ENCODE data around the gene STAC. TPM values are rescaled to one million over a fixed set of nuclear protein-coding genes. Genes with fewer than 3 reads are reported as not detected.
"Not testable (repeated sequence)": the region's sequence is repeated elsewhere in the genome, so short reads cannot be mapped to it uniquely, and the experiment has no call there.

The STAC gene
- total RNA-seq, 1 donor from 2014 or later = 0.30 TPM

- H3K4me1 ChIP-seq = no peaks in the 10 kb centered on the region
- H3K27me3 ChIP-seq (ENCODE audit: low read depth) = no peaks in the 10 kb centered on the region
- H3K27ac ChIP-seq (replicated peaks) = no peak overlapping the region
- no peak for TF ChIP-seq CTCF (IDR thresholded peaks at IDR 0.05; ENCODE audit: borderline replicate concordance)
- intact Hi-C loops (cut with micrococcal nuclease) = no loop called here
- DNase-seq = no peak
- H3K4me3 ChIP-seq = no peak overlapping the region
- no peaks in the 10 kb centered on the region for H3K9me3 ChIP-seq (replicated peaks)
- H3K36me3 ChIP-seq = no peaks in the 10 kb centered on the region
Observed at GRCh38 chr3:36446276-36446675, 66.0 kb downstream of the STAC start.

- Histone ChIP-seq H3K9me3 (replicated peaks) (no peaks in the 10 kb centered on the region), H3K4me3 (no peak overlapping the region), H3K36me3 (no peaks in the 10 kb centered on the region), H3K4me1 (no peaks in the 10 kb centered on the region), H3K27me3 (ENCODE audit: low read depth) (no peaks in the 10 kb centered on the region), H3K27ac (replicated peaks) (no peak overlapping the region)
- DNase-seq = no peak
- no peak for TF ChIP-seq CTCF (IDR thresholded peaks at IDR 0.05; ENCODE audit: borderline replicate concordance)
- intact Hi-C loops (cut with micrococcal nuclease) = no loop called here
Observed at GRCh38 chr3:36447061-36447460, 66.8 kb downstream of the STAC start.

DNA sequence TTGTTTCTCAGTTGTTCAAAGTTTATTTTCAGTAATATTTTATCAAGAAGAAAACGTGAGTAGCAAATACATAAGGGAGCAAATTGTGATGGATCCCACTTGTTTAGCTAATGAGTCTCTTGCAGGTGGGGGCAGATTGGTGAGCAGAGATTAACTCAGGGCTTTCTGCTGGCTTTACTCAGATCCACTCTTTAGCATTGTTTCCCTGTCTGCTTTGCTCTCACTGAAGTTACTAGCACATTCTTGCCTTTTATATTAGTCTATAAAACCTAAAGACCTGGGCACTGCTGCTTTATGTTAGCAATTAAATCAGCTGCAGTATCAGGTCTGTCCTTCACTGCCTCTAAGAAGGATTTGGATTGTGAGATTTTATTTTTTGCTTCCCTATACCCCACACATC, 71.5 kb downstream of the STAC start:
- no peaks in the 10 kb centered on the region for H3K27me3 ChIP-seq (ENCODE audit: low read depth)
- H3K27ac ChIP-seq (replicated peaks) = no peak overlapping the region
- H3K4me3 ChIP-seq = no peak overlapping the region
- no peaks in the 10 kb centered on the region for H3K9me3 ChIP-seq (replicated peaks)
- DNase-seq = no peak
- intact Hi-C loops (cut with micrococcal nuclease) = no loop called here
- no peak for TF ChIP-seq CTCF (IDR thresholded peaks at IDR 0.05; ENCODE audit: borderline replicate concordance)
- no peaks in the 10 kb centered on the region for H3K36me3 ChIP-seq
- H3K4me1 ChIP-seq = peaks cover 10% of the 10 kb centered on the region

DNA sequence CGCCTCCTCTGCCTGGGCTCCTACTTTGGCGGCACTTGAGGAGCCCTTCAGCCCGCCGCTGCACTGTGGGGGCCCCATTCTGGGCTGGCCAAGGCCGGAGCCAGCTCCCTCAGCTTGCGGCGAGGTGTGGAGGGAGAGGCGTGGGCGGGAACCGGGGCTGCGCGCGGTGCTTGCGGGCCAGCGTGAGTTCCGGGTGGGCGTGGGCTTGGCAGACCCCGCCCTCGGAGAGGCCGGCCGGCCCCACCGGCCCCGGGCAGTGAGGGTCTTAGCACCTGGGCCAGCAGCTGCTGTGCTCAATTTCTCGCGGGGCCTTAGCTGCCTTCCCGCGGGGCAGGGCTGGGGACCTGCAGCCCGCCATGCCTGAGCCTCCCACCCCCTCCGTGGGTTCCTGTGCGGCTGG, 72.9 kb downstream of the STAC start:
- intact Hi-C loops (cut with micrococcal nuclease) = not testable (repeated sequence)

GRCh38 chr3:36453896-36454295, 73.6 kb downstream of the STAC start:
- H3K27ac ChIP-seq (replicated peaks); H3K36me3 ChIP-seq; H3K4me1 ChIP-seq; H3K9me3 ChIP-seq (replicated peaks); intact Hi-C loops (cut with micrococcal nuclease); H3K27me3 ChIP-seq (ENCODE audit: low read depth); H3K4me3 ChIP-seq; DNase-seq: not testable (repeated sequence)

More for the DNA sequence above, 72.9 kb downstream of the STAC start:
- not testable (repeated sequence) for H3K27ac ChIP-seq (replicated peaks); H3K4me3 ChIP-seq; H3K27me3 ChIP-seq (ENCODE audit: low read depth); H3K9me3 ChIP-seq (replicated peaks); DNase-seq; H3K36me3 ChIP-seq; H3K4me1 ChIP-seq

DNA sequence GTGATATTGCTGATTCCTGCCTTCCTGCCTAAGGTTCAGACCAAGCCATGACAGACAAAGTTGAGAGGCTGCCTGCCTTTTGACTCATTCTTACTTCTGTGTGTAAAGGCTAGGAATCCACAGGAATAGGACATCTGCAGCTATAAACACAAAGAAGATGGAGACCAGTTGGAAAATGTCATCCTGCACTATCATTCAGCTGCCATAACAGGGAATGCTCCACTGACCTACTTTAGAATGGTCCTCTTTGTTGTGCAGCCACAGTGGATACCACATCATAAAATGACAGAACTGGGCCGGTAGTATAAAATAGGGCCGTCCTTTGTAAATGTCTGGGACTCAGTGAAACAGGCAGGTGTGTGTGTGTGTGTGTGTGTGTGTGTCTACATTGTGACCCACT, 75.1 kb downstream of the STAC start:
- Histone ChIP-seq H3K9me3 (replicated peaks) (no peaks in the 10 kb centered on the region), H3K27ac (replicated peaks) (no peak overlapping the region), H3K27me3 (ENCODE audit: low read depth) (no peaks in the 10 kb centered on the region), H3K36me3 (no peaks in the 10 kb centered on the region), H3K4me1 (peaks cover 10% of the 10 kb centered on the region), H3K4me3 (no peak overlapping the region)
- no peak for DNase-seq
- TF ChIP-seq CTCF (IDR thresholded peaks at IDR 0.05; ENCODE audit: borderline replicate concordance) = no peak
- intact Hi-C loops (cut with micrococcal nuclease) = no loop called here

DNA sequence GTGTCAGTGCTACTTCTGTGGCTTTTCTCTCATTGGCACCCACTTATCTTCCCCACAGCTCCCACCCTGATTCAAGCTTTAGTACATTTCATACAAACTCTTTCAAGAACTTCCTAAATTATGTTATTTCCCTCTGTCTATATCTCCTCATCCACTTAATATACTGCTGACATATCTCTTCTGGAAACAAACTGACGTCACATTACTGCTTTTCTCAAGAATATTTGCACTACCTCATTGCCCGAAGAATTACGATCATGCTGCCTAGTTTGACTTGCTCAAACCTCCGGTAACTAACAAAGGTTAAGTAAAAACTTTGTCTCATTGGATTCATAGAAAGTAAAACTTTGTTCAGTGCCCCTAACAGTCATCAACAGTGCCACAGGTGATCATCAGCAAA, 76.5 kb downstream of the STAC start:
- intact Hi-C loops (cut with micrococcal nuclease) = no loop called here
- H3K36me3 ChIP-seq = no peaks in the 10 kb centered on the region
- no peak for DNase-seq
- no peak overlapping the region for H3K27ac ChIP-seq (replicated peaks)
- TF ChIP-seq CTCF (IDR thresholded peaks at IDR 0.05; ENCODE audit: borderline replicate concordance) = no peak
- H3K9me3 ChIP-seq (replicated peaks) = no peaks in the 10 kb centered on the region
- H3K4me3 ChIP-seq = no peak overlapping the region
- H3K27me3 ChIP-seq (ENCODE audit: low read depth) = no peaks in the 10 kb centered on the region
- H3K4me1 ChIP-seq = peaks cover 10% of the 10 kb centered on the region
